SHP77 (cell line): ENCODE results near the gene PLEKHA6.

ENCODE experiments used
- DNase-seq, 2 experiments: peaks; one replicate each; lab custom pipeline; 2025; lab: John Stamatoyannopoulos, UW

PLEKHA6 gene

GRCh38 chr1:204213668-204214662, 145.8 kb downstream of the PLEKHA6 start, which contains the start of gene GOLT1A:
Gene GOLT1A, minus strand, starts transcription at chr1:204213988. Its CDS starts 82 bp downstream, at chr1:204213906.
- peak in 1 of 2 experiments; percentile 27 for DNase-seq

GRCh38 chr1:204212715-204213114, 147.0 kb downstream of the PLEKHA6 start:
- DNase-seq = no peak

- DNase-seq = no peak
Measured at GRCh38 chr1:204211046-204211445, 148.7 kb downstream of the PLEKHA6 start.

GRCh38 chr1:204207136-204207616, 152.6 kb downstream of the PLEKHA6 start:
- DNase-seq = peak; percentile 25 to 35

GRCh38 chr1:204206121-204206520, 153.6 kb downstream of the PLEKHA6 start:
- no peak for DNase-seq

GRCh38 chr1:204205486-204205885, 154.2 kb downstream of the PLEKHA6 start:
- no peak for DNase-seq

GRCh38 chr1:204204944-204205343, 154.8 kb downstream of the PLEKHA6 start:
- DNase-seq = no peak

GRCh38 chr1:204203206-204203767, 156.4 kb downstream of the PLEKHA6 start:
- no peak for DNase-seq

- DNase-seq = no peak
Measured at GRCh38 chr1:204202481-204202880, 157.2 kb downstream of the PLEKHA6 start.

GRCh38 chr1:204201348-204202040, 158.2 kb downstream of the PLEKHA6 start:
- DNase-seq = no peak

- no peak for DNase-seq
Measured at GRCh38 chr1:204199579-204199978, 160.2 kb downstream of the PLEKHA6 start.

GRCh38 chr1:204198348-204199340, 161.1 kb downstream of the PLEKHA6 start:
- DNase-seq = no peak

- no peak for DNase-seq
Measured at GRCh38 chr1:204197068-204197467, 162.7 kb downstream of the PLEKHA6 start.

GRCh38 chr1:204196068-204196795, 163.5 kb downstream of the PLEKHA6 start, which contains the start of gene KISS1:
Gene KISS1, minus strand, starts transcription at chr1:204196491. Its CDS starts 3,615 bp downstream, at chr1:204192876.
- DNase-seq = no peak

- no peak for DNase-seq
Measured at GRCh38 chr1:204194771-204195170, 165.0 kb downstream of the PLEKHA6 start.

GRCh38 chr1:204194080-204194479, 165.6 kb downstream of the PLEKHA6 start:
- no peak for DNase-seq

GRCh38 chr1:204192589-204193352, 167.0 kb downstream of the PLEKHA6 start:
- DNase-seq = no peak

GRCh38 chr1:204192046-204192445, 167.7 kb downstream of the PLEKHA6 start:
- no peak for DNase-seq

GRCh38 chr1:204191456-204191855, 168.3 kb downstream of the PLEKHA6 start:
- no peak for DNase-seq
